ENCODE measurements around the gene UTP14A.

UTP14A gene

GRCh38 chrX:129953881-129954280 is 47.9 kb downstream of the UTP14A start:
- DNase-seq (ENCODE audit: low read depth) = no peak

DNA sequence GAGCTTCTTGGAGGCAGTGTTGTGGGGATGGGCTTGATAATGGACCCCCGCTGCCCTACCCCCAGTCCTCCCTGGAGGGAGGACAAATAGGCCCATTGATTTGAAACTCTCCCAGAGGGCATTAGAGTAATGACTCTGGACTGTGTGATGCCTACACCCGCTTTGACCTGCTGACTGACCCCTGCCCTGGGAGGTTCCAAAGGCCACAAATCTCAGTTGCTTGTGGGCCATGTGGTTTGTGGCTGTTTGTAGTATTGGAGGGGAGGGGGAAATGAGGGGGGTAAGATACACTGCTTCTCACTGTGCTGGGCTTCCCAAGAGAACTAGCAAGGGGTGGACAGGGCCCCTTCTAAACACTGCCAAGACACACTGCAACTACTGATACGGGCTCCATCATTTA is 48.8 kb downstream of the UTP14A start:
- DNase-seq (ENCODE audit: low read depth) = no peak

GRCh38 chrX:129955682-129956081 is 49.7 kb downstream of the UTP14A start:
- DNase-seq (ENCODE audit: low read depth) = no peak

GRCh38 chrX:129956145-129956544 is 50.2 kb downstream of the UTP14A start:
- no peak for DNase-seq (ENCODE audit: low read depth)

DNA sequence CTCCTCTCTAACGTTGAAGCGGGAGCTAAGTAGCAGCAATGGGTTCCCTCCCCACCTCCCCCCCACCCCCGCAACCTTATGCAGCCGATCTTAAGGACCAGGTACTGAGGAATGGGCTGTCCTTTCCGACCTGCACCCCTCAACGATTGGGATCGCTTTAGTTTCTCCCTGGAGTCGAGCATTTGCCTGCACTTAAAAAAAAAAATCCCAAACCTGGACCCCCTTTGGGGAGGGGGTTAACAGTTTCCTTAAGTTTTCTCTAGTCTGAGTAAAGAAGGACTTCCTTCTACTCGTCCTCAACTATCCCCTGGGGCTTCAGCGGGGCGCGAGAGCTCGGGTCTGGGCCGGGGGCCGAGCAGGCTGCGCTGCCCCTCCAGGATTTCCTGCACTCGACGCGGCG is 50.8 kb downstream of the UTP14A start:
- DNase-seq (ENCODE audit: low read depth) = no peak

GRCh38 chrX:129957241-129958082 is 51.5 kb downstream of the UTP14A start:
- DNase-seq (ENCODE audit: low read depth) = peak; percentile 65

GRCh38 chrX:129958083-129958465 is 52.1 kb downstream of the UTP14A start:
- no peak for DNase-seq (ENCODE audit: low read depth)

GRCh38 chrX:129958814-129959492 is 53.0 kb downstream of the UTP14A start:
- DNase-seq (ENCODE audit: low read depth) = no peak

DNA sequence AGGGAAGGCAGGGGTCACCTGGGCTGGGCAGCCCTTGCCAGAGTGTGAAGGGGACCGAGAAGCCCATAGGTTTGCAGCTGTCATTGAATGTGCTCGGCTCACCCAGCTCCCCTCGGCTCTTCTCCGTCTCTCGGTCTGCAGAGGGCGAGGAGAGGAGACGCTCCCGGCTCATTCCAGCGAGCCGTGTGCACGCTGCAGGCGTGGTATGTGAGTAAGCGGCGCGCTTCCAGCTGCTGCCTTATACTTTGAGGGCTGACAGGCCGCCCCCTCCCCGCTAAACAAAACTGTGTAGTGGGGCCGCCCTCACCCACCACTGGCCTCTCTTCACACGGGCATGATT is 53.5 kb downstream of the UTP14A start:
- peak; percentile 47 for DNase-seq (ENCODE audit: low read depth)

GRCh38 chrX:129961180-129962083 is 55.5 kb downstream of the UTP14A start:
- peak; percentile 54 for DNase-seq (ENCODE audit: low read depth)

DNA sequence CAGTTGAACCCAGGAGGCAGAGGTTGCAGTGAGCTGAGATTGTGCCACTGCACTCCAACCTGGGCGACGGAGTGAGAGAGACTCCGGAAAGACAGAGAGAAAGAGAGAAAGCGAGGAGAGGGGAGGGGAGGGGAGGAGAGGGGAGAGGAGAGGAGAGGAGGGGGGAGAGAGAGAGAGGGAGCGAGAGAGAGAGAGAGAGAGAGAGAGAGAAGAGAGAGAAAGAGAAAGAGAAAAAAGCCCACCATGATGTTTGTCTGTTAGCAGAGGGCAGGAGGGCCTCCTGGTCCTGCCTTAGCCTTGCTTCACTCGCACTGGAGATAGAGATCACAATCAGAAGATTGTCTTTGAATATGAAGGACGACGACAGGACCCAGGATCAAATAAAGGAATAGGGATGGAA is 57.8 kb downstream of the UTP14A start:
- DNase-seq (ENCODE audit: low read depth) = no peak

GRCh38 chrX:129965166-129965565 is 59.2 kb downstream of the UTP14A start:
- DNase-seq (ENCODE audit: low read depth) = no peak

- no peak for DNase-seq (ENCODE audit: low read depth)
Measured at GRCh38 chrX:129968968-129969367, 63.0 kb downstream of the UTP14A start.

- DNase-seq (ENCODE audit: low read depth) = no peak
Measured at GRCh38 chrX:129976441-129976840, 70.5 kb downstream of the UTP14A start.

All from EH (cell line).